GM18502 (cell line): Measurements from ENCODE around the gene ABCC4.
"Not testable (repeated sequence)": the region's sequence is repeated elsewhere in the genome, so short reads cannot be mapped to it uniquely, and the experiment has no call there.

Experiments used
- ATAC-seq: cut with Tn5 transposase; IDR thresholded peaks from one replicate; pipeline ENCODE4 v1.9.1; 2021; ENCODE audit warnings: mild to moderate bottlenecking; ENCODE audit not compliant: unreplicated experiment, poor library complexity

The ABCC4 gene

DNA sequence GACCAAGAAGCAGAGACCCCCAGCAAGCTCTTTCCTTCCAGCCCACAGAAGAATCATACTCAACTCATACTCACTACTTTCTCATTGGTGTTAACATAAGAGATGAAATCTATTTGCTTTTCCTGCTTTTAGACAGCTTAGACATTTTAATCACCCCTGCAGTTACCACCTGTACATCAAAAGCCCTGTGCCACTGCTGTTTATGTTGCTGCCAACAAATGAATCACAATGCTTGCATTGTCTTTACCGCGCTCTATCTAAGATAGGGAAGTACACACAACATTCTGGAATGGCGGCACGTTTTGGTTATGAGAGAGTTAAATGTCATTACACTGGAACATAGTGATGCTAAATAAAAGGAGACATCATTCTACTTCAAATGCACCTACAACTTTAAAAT, 95.1 kb downstream of the ABCC4 start:
- no peak for ATAC-seq

GRCh38 chr13:95204231-95204765, 97.0 kb downstream of the ABCC4 start:
- ATAC-seq = no peak

- peak; percentile 84 for ATAC-seq
Observed at GRCh38 chr13:95201814-95202651, 99.2 kb downstream of the ABCC4 start.

GRCh38 chr13:95200386-95200957, 100.8 kb downstream of the ABCC4 start:
- ATAC-seq = not testable (repeated sequence)

- ATAC-seq = no peak
Observed at GRCh38 chr13:95199896-95200295, 101.4 kb downstream of the ABCC4 start.

DNA sequence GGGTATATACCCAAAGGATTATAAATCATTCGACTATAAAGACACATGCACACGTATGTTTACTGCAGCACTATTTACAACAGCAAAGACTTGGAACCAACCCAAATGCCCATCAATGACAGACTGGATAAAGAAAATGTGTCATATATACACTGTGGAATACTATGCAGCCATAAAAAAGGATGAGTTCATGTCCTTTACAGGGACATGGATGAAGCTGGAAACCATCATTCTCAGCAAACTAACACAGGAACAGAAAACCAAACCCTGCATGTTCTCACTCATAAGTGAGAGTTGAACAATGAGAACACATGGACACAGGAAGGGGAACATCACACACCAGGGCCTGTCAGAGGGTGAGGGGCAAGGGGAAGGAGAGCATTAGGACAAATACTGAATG, 102.6 kb downstream of the ABCC4 start:
- not testable (repeated sequence) for ATAC-seq

DNA sequence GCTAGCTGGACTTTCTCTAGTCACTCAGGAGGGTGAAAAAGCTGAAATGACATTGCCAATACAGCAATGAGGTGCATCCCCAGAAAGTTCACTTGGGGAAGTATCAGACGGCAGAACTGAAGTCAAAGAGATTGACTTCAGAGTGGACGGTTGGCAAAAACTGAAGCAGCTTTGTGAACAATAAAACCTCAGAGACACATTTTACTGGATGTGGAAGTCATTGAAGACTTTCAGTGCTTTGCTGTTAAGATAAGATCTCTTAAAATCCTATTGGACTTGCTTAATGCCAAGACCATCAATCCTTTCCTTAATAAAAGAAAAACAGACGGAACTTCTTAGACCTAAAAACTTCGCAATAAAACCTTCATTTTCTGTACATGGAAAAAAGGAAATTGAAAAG, 103.7 kb downstream of the ABCC4 start:
- no peak for ATAC-seq

- ATAC-seq = no peak
Observed at GRCh38 chr13:95195146-95195545, 106.1 kb downstream of the ABCC4 start.

DNA sequence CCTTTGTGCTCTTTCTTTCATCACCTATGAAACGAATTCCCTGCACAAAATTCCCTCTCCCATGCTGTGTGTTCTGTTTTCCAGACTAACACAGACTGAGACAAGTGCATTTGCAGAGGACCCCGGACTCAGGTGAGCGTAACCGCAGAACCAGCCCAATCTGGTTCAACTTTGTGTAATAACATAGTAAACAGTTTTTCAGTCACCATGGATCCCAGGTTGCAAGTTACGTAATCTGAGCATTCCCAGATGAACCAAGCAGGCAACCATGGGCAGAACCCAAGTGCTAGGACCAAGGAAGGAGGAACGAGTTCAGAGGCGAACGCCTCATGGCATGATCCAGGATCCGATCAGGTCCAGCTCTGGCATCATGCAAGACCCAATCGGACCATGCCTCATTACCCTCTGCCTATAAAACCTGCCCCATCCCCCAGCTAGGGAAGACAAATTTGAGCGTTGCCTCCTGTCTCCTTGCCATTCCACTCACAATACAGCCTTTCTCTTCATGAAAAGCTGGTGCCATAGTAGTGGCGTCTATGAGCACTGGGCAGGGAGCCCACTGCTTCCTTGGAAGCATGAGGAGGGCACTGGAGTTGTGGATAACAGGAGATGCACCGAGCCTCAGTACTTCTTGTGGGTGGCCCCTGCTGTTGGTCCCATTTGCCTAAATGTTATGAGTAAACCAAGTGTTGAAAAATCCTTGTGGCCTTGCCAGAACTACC, 107.6 kb downstream of the ABCC4 start:
- no peak for ATAC-seq

- ATAC-seq = no peak
Observed at GRCh38 chr13:95192998-95193397, 108.3 kb downstream of the ABCC4 start.

GRCh38 chr13:95192564-95192945, 108.7 kb downstream of the ABCC4 start:
- not testable (repeated sequence) for ATAC-seq

- peak; percentile 96 for ATAC-seq
Observed at GRCh38 chr13:95191821-95192563, 109.3 kb downstream of the ABCC4 start.

GRCh38 chr13:95188128-95188527, 113.1 kb downstream of the ABCC4 start:
- no peak for ATAC-seq

GRCh38 chr13:95185851-95186250, 115.4 kb downstream of the ABCC4 start:
- peak; percentile 35 for ATAC-seq

GRCh38 chr13:95185311-95185710, 115.9 kb downstream of the ABCC4 start:
- ATAC-seq = no peak

GRCh38 chr13:95184317-95184716, 116.9 kb downstream of the ABCC4 start:
- no peak for ATAC-seq

GRCh38 chr13:95182570-95183265, 118.5 kb downstream of the ABCC4 start:
- peak; percentile 63 for ATAC-seq

GRCh38 chr13:95181586-95181985, 119.7 kb downstream of the ABCC4 start:
- peak; percentile 78 for ATAC-seq

GRCh38 chr13:95180513-95181245, 120.6 kb downstream of the ABCC4 start:
- no peak for ATAC-seq
